GM19467 (cell line): ENCODE data around the gene SEC11A.
"Not testable (repeated sequence)": the region's sequence is repeated elsewhere in the genome, so short reads cannot be mapped to it uniquely, and the experiment has no call there.

Experiments
- ATAC-seq: cut with Tn5 transposase; IDR thresholded peaks from one replicate; pipeline ENCODE4 v1.9.1; 2021; ENCODE audit warnings: mild to moderate bottlenecking, moderate library complexity; ENCODE audit not compliant: unreplicated experiment

Gene SEC11A

GRCh38 chr15:84716036-84716732, at the start of gene SEC11A:
SEC11A (minus strand) TSS chr15:84716139; CDS start chr15:84716075, 64 bp downstream.
- peak; percentile 96 for ATAC-seq

- no peak for ATAC-seq
Observed at GRCh38 chr15:84765675-84766074, 49.7 kb upstream of the SEC11A start.

GRCh38 chr15:84764989-84765388, 49.0 kb upstream of the SEC11A start:
- no peak for ATAC-seq

- no peak for ATAC-seq
Observed at GRCh38 chr15:84764585-84764984, 48.6 kb upstream of the SEC11A start.

DNA sequence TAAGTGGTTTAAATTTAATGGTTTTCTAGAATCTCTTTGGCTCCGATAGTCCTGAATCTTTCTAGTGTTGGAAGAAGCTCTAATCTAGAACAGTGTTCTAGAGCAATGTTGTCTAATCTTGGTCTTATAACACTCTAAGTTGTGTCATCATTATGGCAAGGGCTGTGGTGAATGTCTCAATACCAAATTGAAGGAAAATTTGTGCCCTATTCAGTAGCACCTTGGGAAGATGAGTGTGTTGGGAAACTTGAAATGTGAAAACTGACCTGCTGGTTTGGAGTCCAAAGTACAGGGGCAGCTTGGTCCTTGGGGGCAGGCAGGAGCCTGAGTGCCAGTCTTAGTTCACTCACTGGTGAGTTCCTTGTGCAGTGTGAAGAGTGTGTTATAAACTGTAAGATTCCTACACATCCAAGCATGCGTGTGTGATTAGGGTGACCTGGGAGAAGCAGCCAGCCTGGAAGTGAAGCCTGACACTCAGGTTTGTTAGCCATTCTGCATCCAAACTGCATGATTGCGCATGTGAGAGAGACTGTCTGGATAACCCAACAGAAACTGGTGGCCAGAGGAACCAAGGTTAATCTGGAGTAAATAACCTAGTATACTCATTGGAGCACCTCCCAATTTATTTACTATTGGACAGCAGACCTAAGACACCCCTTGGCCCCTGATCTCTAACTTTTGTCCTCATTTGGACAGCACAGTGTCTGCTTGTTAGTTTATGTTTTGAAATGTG, 47.1 kb upstream of the SEC11A start:
- ATAC-seq: no peak

- peak; percentile 64 for ATAC-seq
Observed at GRCh38 chr15:84761607-84762131, 45.7 kb upstream of the SEC11A start.

GRCh38 chr15:84760219-84760618, 44.3 kb upstream of the SEC11A start:
- no peak for ATAC-seq

DNA sequence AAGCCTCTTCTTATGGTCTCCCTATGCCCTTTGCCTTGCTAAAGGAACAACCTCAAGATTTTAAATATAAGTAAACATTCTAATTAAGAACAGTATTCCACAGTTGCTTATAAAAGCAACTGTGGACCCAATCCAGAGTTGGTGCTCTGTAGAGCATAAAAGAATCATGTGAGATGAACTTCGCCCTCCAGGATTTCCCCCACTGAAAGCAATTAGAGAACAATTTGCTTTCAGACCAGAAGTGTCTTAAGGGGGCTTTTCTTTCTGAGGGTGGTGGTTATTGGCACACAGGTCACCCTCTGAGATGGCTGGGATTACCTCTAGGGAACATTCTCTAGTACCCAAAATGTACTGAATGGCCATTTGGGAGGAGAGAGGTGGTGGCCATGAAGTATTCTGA, 43.1 kb upstream of the SEC11A start:
- no peak for ATAC-seq

DNA sequence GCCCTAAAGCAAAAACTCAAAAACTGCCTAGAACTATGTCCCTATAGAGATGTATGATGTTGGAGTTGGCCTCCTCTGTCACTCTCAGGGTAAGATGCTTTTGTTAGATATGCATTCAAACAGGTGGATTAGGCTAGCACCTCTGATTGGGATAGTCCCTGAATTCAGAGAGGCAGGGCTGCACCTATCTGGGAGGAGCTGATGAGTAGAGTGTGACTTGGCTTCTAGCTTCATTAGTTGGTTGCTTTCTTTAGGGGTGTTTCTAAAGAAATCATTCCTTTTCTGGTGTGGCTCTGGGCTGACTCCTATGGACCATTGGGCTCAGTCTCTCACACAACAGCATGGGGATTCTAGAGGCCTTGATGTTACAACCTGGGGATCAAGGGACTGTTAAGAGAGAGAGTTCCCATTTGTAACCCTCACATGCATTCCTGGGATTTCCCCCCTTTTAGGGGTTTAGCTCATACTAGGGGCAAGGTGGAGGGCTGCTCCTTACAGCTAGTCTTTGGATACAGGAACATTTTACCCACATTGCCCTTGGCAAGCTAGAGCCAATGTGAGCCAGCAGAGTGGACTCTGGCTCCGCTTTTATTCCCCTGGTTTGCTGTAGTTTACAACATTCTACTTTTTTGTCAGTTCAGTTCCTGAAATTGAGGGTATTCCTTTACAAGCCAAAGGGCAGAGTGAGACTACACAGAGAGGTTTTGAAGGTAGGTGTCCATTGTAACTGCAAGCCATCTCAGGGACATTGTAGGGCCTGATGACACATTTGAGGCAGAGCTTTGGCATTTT, 40.0 kb upstream of the SEC11A start:
- ATAC-seq: no peak

DNA sequence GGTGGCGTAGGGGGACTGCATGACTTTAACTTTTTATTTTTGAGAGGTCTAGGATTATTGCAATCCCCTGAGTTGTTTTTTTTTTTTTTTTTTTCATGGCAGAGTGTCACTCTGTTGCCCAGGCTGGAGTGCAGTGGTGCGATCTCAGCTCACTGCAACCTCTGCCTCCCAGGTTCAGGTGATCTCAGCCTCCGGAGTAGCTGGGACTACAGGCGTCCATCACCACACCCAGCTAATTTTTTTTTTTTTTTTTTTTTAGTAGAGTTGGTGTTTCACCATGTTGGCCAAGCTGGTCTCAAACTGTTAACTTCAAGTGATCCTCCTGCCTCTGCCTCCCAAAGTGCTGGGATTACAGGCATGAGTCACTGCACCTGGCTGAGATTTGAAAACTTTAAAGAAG, 39.0 kb upstream of the SEC11A start:
- ATAC-seq: not testable (repeated sequence)

DNA sequence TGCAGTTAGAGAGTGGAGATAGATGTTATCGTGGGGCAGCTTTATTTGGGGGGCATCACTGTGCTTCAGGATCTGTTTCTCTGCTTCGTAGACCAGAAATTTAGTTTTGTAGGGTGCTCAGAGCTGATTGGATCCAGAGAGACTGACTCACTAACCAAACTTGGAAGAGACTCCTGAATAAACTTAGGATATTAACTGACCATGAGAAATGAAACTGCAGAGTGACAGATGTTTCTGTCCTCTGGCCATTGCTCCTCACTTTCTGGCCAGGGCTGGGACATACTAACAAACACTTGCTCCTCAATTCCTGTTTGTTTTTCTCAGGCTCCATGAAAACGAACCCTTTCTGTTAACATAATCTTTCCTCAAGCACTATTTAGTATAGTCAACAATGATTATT, 36.8 kb upstream of the SEC11A start:
- ATAC-seq: no peak

GRCh38 chr15:84752195-84752594, 36.3 kb upstream of the SEC11A start:
- ATAC-seq: no peak

DNA sequence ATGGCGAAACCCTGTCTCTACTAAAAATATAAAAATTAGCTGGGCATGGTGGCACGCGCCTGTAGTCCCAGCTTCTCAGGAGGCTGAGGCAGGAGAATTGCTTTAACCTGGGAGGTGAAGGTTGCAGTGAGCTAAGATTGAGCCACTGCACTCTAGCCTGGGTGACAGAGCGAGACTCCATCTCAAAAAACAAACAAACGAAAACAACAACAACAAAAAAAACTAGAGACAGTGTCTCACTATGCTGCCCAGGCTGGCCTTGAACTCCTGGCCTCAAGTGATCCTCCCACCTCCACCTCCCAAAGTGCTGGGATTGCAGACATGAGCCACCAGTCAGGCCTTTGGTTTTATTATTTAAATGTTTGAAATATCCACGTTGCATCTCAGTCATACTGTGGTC, 35.8 kb upstream of the SEC11A start:
- not testable (repeated sequence) for ATAC-seq

GRCh38 chr15:84750583-84751092, 34.7 kb upstream of the SEC11A start:
- peak; percentile 31 for ATAC-seq

GRCh38 chr15:84749111-84749991, 33.4 kb upstream of the SEC11A start:
- ATAC-seq: no peak

GRCh38 chr15:84748274-84749110, 32.6 kb upstream of the SEC11A start, which contains the start of gene ZNF592:
ZNF592 (plus strand) TSS chr15:84748592; CDS start chr15:84782676, 34,084 bp downstream.
- peak; percentile 47 for ATAC-seq

GRCh38 chr15:84747416-84748273, 31.7 kb upstream of the SEC11A start:
- ATAC-seq: peak; percentile 45

GRCh38 chr15:84741121-84741520, 25.2 kb upstream of the SEC11A start:
- ATAC-seq: no peak
